MV-4-11 (cell line): Measurements from ENCODE around the gene IL10RA.
A peak's percentile ranks its signal among the peaks of the same experiment; 100 is the strongest.
"Not testable (repeated sequence)": the region's sequence is repeated elsewhere in the genome, so short reads cannot be mapped to it uniquely, and the experiment has no call there.

Source experiments
- DNase-seq: peaks from one replicate; lab custom pipeline; 2025; lab: John Stamatoyannopoulos, UW

Gene IL10RA

GRCh38 chr11:117962826-117963225 lies 23.4 kb upstream of the IL10RA start:
- DNase-seq: no peak

- no peak for DNase-seq
Measured at GRCh38 chr11:117966908-117967307, 19.3 kb upstream of the IL10RA start.

DNA sequence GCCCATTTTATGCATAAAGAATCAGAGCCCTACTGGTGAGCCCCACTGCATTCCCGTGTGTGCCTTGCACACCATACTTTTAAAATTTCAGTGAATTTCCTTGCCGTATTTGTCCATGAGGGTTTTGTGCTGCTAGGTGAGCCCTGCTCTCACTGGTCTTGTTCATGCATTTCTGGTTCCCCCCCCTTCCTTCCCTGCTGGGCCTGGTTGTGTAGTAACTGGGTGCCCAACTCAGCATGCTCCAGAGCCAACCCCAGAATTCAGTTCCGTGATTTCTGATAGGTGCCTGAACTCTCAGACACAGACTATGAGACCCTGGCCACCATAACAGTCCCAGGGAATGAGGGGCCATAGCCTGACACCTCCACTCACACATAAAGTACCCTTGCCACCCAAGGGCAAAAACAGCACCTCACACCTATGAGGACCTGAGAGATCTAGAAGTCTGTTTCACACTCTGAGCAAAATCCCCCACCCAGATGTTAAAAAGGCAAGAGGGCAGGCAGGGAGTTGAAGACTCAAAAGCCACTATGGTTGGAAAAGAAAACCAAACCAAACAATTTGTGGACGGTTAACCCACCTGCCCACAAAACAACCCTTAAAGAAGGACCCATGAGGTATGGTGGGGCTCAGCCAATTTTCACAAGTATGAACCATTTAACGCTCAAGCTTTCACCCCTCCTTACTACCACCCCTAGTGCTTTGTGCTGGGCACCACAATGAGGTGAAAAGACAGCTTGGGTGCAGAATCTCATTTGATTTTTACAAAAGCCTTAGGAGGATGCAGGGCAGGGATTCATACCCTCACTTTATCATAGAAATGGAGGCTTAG lies 16.8 kb upstream of the IL10RA start:
- no peak for DNase-seq

GRCh38 chr11:117970400-117971024 lies 15.7 kb upstream of the IL10RA start:
- peak; percentile 92 for DNase-seq

- DNase-seq: no peak
Measured at GRCh38 chr11:117972044-117972443, 14.2 kb upstream of the IL10RA start.

DNA sequence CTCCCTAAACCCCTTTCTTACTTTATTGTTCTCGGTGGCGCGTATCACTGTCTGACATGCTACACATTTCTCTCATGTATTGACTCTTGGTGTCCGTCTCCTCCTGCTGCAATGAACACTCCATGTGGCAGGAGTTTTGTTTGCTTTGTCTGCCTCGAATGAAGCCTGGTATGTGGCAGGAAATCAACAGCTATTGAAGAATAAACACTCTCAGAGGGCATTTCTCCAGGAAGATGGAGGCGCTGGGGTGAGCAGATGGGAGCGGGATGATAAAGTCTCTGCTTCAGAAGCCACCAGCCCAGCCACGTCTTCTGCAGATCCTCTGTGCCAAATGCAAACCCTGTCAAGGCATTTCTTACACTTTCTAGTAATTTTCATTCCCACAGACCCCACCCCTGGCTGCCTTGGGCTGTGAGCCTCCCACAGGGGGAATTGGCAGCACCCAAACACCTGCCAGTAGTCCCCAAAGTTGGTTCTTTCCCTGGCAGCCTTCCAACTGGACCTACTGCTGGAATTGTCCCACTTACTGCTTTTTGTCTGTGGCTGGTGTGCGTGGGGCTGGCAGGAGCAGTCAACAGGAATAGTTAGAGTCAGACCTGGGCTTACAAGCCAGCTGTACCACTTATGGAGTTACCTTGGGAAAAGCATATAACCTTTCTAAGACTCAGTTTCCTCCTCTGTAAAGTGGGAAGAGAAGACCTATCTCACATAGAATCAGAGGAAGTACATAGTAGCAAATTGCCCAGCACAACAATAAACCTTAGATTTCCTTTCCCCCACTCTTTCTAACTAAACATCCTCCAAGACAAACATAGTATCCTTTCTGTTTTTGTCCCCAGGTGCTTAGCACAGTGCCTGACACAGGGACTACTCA lies 13.3 kb upstream of the IL10RA start:
- DNase-seq: no peak

DNA sequence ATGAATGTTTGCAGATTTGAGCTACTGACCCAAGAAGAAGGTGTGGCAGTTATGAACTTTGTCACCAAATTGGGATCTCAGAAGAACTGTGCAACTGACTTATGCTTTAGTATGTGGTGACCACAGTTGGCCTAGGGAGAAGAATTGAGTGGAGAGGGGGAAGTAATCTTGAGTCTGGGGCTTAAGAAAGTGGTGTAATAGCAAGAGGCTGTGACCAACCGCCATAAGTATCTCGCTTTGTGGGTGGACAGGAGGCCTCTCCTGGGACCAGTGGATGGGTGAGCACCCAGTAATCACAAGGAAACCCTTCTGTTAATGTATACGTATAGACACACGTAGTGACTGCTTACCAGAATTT lies 12.7 kb upstream of the IL10RA start:
- peak; percentile 96 for DNase-seq

GRCh38 chr11:117976445-117976844 lies 9.7 kb upstream of the IL10RA start:
- no peak for DNase-seq

DNA sequence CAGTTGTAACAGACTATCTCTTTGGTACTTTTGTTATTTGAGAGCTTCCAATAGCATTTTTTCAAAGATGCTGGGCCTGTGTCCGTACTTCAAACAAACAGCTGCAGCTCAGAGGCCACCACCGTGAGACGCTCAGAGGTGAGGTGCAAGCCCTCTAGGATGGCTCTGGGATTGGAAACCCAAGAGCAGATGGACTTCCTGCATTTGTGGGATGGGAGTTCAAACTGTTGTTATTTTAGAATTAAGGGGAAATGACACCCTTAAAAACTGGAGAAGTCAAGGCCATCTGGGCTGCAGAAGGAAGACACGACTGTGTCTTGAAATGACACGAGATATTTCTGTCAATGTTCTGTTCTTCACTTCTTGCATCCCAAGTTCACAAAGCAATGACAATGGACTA lies 9.2 kb upstream of the IL10RA start:
- DNase-seq: peak; percentile 74

DNA sequence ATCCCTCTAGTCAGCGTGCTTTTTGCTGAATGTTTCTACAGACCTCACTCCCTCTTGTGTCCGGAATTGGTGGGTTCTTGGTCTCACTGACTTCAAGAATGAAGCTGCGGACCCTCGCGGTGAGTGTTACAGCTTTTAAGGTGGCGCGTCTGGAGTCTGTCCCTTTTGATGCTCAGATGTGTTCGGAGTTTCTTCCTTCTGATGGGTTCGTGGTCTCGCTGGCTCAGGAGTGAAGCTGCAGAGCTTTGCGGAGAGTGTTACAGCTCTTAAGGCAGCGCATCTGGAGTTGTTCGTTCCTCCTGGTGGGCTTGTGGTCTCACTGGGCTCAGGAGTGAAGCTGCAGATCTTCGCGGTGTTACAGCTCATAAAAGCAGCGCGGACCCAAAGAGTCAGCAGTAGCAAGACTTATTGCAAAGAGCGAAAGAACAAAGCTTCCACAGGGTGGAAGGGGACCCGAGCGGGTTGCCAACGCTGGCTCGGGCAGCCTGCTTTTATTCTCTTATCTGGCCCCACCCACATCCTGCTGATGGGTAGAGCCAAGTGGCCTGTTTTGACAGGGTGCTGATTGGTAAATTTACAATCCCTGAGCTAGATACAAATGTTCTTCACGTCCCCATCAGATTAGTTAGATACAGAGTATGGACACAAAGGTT lies 8.5 kb upstream of the IL10RA start:
- DNase-seq: peak; percentile 19

DNA sequence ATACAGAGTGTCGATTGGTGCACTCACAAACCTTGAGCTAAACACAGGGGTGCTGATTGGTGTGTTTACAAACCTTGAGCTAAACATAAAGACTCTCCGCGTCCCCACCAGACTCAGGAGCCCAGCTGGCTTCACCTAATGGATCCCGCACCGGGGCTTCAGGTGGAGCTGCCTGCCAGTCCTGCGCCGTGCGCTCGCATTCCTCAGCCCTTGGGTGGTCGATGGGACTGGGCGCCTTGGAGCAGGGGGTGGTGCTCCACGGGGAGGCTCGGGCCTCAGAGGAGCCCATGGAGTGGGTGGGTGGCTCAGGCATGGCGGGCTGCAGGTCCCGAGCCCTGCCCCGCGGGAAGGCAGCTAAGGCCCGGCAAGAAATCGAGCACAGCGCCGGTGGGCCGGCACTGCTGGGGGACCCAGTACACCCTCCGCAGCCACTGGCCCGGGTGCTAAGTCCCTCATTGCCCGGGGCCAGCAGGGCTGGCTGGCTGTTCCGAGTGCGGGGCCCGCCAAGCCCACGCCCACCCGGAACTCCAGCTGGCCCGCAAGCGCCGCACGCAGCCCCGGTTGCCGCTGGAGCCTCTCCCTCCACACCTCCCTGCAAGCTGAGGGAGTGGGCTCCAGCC lies 7.8 kb upstream of the IL10RA start:
- DNase-seq: not testable (repeated sequence)

DNA sequence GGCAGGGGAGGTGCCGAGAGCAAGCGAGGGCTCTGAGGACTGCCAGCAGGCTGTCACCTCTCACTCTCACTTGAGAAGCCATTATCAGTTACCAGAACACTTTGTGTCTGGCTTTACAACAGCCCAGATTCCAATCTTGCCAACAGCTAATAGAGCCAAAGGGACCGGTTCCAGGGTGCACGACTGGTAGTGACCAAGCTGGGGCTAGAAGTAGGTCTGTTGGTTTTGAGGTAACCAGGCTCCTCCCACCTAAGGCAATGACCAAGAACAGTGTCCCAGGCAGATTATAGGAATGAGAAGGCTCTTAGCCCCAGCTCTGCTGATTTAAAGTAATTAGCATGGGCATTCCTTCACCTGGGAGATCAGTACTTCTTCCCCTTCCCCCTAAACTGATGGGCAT lies 7.2 kb upstream of the IL10RA start:
- no peak for DNase-seq

- peak; percentile 78 for DNase-seq
Measured at GRCh38 chr11:117979481-117980211, 6.5 kb upstream of the IL10RA start.

- DNase-seq: no peak
Measured at GRCh38 chr11:117980280-117980679, 5.9 kb upstream of the IL10RA start.

DNA sequence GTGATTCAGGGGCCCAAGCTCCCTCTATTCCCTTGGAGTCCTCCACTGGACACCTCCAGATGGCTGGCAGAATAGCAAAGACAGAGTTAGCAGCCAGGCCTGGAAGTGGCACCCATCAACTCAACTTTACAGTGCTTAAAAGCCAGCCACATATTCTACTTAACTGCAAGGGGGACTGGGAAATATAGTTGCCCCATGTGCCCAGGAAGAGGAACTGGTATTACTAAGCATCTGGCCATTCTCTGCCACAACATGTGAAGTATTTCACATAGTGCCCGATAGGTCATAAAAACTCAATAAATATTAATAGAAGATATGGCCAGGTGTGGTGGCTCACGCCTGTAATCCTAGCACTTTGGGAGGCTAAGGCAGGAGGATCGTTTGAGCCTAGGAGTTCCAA lies 5.5 kb upstream of the IL10RA start:
- DNase-seq: peak; percentile 73

- no peak for DNase-seq
Measured at GRCh38 chr11:117983163-117983475, 3.1 kb upstream of the IL10RA start.

GRCh38 chr11:117984476-117984875 lies 1.7 kb upstream of the IL10RA start:
- DNase-seq: no peak

- peak; percentile 82 for DNase-seq
Measured at GRCh38 chr11:117986981-117987574, 884 bp downstream of the IL10RA start.

DNA sequence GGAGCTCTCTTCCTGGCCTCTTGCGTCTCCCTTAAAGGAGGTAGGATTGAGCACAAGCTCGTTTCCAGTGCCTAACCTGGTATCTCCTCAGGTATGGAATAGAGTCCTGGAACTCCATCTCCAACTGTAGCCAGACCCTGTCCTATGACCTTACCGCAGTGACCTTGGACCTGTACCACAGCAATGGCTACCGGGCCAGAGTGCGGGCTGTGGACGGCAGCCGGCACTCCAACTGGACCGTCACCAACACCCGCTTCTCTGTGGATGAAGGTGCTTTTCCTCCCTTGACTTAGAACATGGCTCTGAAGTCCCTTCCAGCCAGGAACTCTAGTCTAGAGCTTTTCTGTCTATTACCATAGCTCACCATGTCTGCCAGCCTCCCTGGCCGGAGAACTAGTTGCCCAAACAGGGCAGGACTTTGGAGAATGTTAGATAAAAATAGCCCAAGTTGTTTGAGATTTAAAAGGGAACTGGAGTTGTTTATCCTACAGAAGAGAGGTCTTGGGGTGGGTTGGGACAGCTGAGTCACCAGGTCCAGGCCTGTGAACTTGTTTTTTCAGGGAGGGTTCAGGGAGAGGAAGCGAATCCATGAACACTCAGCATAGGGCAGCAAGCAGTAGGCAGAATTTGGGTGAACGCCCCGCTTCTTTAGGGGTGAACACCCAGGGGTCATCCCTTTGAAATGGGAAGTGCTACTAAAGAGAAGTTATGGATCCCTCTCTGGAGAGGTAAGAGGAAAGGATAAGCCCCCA lies 3.3 kb downstream of the IL10RA start:
- peak; percentile 79 for DNase-seq

GRCh38 chr11:117992136-117992535 lies 5.9 kb downstream of the IL10RA start:
- DNase-seq: no peak
